Astrocyte of the spinal cord (primary cell): ENCODE results near the gene GOSR2.
"Not testable (repeated sequence)": the region's sequence is repeated elsewhere in the genome, so short reads cannot be mapped to it uniquely, and the experiment has no call there.

ENCODE experiments used
- DNase-seq: peaks from one replicate; pipeline ENCODE4 v3.0.0; 2011; ENCODE audit warnings: low read depth, low spot score
- H3K4me3 ChIP-seq: 2 replicates; pipeline ENCODE4 v1.5.1; 2011; ENCODE audit warnings: low read depth, mild to moderate bottlenecking, low read length, moderate library complexity
- CTCF ChIP-seq: IDR thresholded peaks from 2 replicates; pipeline ENCODE4 v1.5.1; 2012; ENCODE audit warnings: low read depth, mild to moderate bottlenecking, low read length, inconsistent platforms
- in situ Hi-C: cut with HindIII; loops from 2 replicates; pipeline ENCODE4 v1.10.0; 2017; ENCODE audit warnings: low sequenced_read_pairs

The GOSR2 gene

DNA sequence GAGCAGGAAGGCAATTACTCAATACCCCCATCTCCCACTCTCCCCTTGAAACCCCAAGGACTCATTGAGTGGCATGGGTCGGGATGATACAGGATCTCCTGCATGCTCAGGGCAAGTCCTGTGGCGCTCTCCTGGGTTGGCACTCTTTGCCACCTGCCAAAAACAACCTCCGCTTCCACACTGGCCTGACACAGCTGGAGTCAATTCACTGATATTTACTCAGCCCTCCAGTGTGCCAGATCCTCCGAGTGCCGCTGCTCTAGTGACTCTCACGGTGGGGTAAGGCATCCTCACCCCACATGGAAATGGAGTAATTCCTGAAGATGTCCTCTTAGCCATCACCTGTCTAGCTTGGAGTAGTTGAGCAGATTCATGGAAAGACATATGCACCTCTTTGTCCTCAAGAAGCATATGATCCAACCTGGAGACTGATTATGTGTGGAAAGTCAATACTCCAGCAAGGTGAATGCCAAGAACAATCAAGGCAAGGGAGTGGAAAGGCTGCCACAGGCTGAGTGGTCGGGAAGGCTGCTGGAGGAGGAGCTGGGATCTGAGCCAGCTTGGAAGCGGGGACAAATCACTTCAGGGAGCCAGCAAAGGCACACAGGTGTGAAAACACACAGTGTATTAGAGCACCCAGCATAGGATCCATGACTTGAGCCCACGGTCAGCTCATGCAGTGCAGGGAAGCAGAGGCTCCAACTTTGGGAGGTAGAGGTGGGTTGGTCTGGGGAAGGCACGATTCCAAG lies 12.6 kb upstream of the GOSR2 start:
- TF ChIP-seq CTCF: no peak
- no peak for DNase-seq
- in situ Hi-C loops: no loop called here
- H3K4me3 ChIP-seq: no peak overlapping the region

DNA sequence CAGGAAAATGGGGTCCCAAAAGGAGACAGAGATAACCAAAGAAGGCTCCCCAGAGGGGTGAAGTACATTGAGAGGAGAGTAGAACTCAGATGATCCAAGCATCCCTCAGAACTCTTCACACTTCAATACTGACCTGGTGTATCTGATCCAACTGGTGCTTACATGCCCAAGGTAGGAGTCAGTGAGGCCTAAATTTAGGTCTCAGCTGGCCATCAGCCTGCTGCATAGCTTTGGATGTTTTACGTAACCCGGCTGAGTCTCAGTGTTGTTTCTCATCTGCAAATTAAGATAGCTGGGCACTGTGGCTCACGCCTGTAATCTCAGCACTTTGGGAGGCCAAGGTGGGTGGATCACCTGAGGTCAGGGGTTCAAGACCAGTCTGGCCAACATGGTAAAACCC lies 11.6 kb upstream of the GOSR2 start:
- in situ Hi-C loops: no loop called here
- no peak for TF ChIP-seq CTCF

DNA sequence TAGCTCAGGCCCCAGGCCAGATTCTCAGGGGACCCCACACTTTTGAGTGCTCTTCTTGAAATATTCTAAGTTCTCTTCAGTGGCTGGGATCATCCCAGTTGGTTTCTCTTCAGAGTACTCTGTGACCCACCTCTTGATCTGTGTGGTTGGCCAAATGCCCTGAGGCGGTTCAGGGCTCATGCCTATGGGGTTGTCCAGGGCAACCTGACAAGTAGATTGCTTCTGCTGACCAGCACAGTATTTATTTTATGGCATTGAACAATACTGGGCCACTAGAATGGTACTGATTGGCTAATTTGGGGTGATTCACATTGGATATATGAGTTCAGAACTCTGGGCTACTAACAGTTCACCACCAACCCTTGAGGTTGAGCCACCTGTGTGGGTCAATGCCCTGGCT lies 7.4 kb upstream of the GOSR2 start:
- H3K4me3 ChIP-seq: no peak overlapping the region
- in situ Hi-C loops: no loop called here
- DNase-seq: no peak
- no peak for TF ChIP-seq CTCF

More for the DNA sequence above, 11.6 kb upstream of the GOSR2 start:
- DNase-seq: no peak
- no peak overlapping the region for H3K4me3 ChIP-seq

DNA sequence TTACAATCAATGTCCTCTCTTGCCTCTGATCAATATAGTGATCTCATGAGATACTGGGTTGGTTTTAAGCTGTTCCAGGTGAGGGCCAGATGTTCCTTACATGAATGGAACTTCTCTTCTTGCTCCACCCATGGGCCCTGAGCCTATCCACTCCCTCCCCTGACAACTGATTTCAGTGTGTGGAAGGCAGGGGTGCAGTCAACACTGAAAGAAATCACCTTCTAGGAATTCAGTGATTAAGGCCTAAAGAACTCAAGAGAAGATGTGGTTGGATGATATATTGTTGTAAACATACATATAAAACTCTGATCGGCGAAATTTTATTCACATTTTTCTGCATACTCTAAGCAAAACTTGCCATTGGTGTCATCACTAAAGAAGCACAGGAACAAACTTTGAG lies 6.7 kb upstream of the GOSR2 start:
- DNase-seq: no peak
- in situ Hi-C loops: no loop called here
- no peak overlapping the region for H3K4me3 ChIP-seq
- TF ChIP-seq CTCF: no peak

GRCh38 chr17:46916623-46917022 lies 6.3 kb upstream of the GOSR2 start:
- in situ Hi-C loops: no loop called here
- no peak overlapping the region for H3K4me3 ChIP-seq
- TF ChIP-seq CTCF: no peak
- no peak for DNase-seq

DNA sequence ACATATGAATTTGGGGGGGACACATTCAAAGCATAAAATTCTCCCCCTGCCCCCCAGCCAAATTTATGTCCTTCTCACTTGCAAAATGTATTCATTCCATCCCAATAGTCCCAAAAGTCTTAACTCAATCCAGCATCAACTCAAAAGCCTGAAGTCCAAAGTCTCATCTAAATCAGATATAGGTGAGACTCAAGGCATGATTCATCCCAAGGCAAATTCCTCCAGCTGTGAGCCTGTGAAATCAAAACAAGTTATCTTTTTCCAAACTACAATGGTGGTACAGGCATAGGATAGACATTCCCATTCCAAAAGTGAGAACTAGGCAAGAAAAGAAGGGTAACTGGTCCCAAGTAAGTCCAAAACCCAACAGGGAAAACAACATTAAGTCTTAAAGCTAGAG lies 5.9 kb upstream of the GOSR2 start:
- in situ Hi-C loops: no loop called here
- TF ChIP-seq CTCF: no peak
- DNase-seq: no peak
- H3K4me3 ChIP-seq: no peak overlapping the region

GRCh38 chr17:46917516-46917915 lies 5.4 kb upstream of the GOSR2 start:
- TF ChIP-seq CTCF: no peak
- DNase-seq: no peak
- H3K4me3 ChIP-seq: no peak overlapping the region
- in situ Hi-C loops: no loop called here

DNA sequence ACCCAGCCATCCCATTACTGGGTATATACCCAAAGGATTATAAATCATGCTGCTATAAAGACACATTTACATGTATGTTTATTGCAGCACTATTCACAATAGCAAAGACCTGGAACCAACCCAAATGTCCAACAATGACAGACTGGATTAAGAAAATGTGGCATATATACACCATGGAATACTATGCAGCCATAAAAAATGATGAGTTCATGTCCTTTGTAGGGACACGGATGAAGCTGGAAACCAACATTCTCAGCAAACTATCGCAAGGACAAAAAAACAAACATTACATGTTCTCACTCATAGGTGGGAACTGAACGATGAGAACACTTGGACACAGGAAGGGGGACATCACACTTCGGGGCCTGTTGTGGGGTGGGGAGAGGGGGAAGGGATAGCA lies 998 bp upstream of the GOSR2 start:
- DNase-seq, in situ Hi-C loops: not testable (repeated sequence)

More for the DNA sequence above, 998 bp upstream of the GOSR2 start:
- peak overlapping the region; percentile 99 for H3K4me3 ChIP-seq
